CD1c-positive myeloid dendritic cell (primary cell): Measurements from ENCODE around the gene TMEM52B.
"Not testable (repeated sequence)": the region's sequence is repeated elsewhere in the genome, so short reads cannot be mapped to it uniquely, and the experiment has no call there.

Experiments used
- DNase-seq: peaks from one replicate; pipeline ENCODE4 v3.0.0-alpha.2; 2016; ENCODE audit errors: extremely low spot score

Gene TMEM52B

GRCh38 chr12:10171973-10172728, 6.7 kb upstream of the TMEM52B start, which contains the start of gene OLR1:
OLR1 (minus strand) TSS chr12:10172132; CDS start chr12:10172077, 55 bp downstream.
- peak; percentile 86 for DNase-seq

- DNase-seq = no peak
These were observed 3.7 kb upstream of the TMEM52B start for GRCh38 chr12:10174986-10175614.

- DNase-seq = no peak
These were observed 2.8 kb upstream of the TMEM52B start for GRCh38 chr12:10175846-10176636.

DNA sequence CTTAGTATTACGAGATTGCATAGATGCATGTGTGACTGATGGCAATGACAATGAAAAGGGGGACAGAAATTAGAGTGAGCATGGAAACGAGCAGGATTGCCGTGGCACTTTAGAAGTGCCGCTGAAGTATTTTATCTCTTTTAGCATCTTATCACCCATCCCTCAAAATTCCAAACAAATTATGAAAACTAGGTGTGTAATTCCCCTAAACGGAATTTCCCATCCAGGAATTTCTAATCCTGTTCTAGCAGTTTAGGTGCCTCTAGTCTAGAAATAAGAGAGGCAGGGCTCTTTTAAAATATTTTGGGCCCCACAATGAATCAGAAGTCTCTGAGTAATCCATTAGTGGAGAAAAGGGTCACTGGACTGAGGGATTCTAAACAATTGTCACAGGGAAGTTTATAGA, 947 bp downstream of the TMEM52B start:
- DNase-seq = no peak

GRCh38 chr12:10182354-10183049, 3.7 kb downstream of the TMEM52B start:
- peak; percentile 89 for DNase-seq

DNA sequence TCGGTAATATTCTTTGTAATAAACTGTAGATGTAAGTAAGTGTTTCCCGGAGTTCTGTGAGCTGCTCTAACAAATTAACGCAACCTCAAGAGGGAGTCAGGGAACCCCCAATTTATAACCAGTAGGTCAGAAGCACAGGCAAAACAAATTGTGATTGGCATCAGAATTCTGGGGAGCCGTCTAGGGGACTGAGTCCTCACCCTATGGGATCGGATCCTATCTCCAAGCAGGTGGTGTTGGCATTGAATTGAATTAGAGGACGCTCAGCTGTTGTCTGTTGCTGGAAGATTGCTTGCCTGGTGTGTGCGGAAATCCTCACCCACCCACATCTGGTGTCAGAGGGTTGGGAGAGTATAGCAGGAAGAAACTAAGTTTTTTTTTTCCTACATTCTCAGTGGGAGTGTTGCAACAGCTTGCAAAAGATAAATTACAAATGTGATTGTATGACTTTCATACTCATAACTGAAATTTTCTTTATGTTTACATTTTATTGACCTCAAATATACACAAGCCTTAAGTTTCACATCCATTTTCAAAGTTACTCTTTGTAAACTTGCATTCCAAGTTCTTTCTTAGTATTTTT, 5.5 kb downstream of the TMEM52B start:
- peak; percentile 94 for DNase-seq

GRCh38 chr12:10186299-10186698, 7.5 kb downstream of the TMEM52B start:
- peak; percentile 96 for DNase-seq

DNA sequence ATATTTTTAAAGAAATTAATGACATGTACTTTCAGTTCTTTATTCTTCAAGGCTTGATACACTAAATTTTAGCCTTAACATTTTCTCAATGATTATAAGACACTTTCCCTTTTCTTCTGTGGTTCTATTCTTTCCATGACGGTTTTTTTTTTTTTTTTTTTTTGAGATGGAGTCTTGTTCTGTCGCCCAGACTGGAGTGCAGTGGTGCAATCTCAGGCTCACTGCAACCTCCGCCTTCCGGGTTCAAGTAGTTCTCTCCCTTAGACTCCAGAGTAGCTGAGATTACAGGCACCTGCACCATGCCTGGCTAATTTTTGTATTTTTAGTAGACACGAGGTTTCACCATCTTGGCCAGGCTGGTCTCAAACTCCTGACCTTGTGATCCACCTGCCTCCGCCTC, 8.1 kb downstream of the TMEM52B start:
- DNase-seq = peak; percentile 53

GRCh38 chr12:10189653-10190052, 10.8 kb downstream of the TMEM52B start:
- no peak for DNase-seq

GRCh38 chr12:10190558-10191388, 11.9 kb downstream of the TMEM52B start:
- DNase-seq = peak; percentile 82

DNA sequence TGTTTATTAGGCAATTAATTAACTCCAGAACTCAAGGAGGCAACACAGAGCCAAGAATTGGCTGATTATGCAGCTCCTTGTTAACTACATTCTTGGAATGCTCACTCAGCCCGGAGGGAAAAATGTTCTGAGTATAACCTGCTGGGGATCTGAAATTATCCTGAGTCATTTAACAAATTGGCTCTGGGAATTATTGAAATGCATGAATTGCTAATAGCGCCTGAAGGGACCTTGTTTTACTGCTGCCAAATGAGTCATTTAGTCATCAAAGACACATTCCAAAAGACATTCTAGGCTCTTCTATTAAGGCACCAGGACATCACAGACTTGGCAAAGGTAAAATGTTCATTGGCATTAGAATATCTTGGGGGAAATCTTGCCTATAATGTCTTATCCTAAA, 13.0 kb downstream of the TMEM52B start:
- DNase-seq = no peak

DNA sequence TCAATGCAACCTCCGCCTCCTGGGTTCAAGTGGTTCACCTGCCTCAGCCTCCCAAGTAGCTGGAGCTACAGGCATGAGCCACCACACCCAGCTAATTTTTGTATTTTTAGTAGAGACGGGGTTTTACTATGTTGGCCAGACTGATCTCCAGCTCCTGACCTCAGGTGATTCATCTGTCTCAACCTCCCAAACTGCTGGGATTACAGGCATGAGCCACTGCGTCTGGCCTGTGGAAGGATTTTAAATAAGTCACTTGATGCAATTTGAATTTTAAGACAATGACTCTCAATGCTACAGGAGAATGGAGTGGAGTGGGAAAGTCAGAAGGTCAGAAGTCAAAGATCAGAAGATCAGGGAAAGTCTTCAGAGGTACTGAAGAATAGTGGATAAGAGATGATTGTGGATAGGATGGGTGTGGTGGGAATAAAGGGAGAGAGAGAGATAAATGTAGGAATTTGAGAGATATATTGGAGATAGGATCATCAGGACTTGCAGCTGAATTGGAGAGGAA, 15.4 kb downstream of the TMEM52B start:
- no peak for DNase-seq

DNA sequence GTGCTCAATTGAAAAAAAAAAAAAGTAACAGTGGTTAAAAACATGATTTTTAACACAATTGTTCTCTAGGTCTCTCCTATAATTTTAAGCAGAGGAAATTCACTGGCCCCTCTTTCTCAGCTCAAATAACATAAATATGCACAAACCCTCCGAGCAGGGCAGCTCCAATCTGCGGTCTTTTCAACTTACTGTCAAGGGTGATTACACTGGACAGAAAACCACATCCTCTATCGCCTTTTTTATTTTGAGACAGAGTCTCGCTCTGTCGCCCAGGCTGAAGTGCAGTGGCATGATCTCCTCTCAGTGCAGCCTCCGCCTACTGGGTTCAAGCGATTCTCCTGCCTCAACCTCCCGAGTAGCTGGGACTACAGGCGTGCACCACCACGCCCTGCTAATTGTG, 17.4 kb downstream of the TMEM52B start:
- no peak for DNase-seq

DNA sequence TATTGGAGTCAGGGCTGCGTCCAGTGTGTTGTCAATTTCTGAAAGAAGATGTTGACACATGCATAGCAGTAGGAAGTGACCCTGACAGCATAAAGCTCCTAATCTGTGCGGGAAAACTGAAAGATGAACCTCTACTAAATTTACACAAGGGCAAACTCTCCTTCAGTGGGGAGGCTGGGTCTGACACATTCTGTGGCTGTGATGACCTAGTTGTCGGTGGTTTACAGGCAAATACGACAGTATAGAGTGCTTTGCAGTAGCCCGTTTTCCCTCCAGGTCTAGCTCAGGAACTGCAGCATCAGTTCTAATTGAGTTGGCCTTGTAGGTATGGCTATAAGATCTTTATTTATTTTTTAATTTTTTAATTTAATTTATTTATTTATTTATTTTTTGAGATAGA, 19.0 kb downstream of the TMEM52B start:
- no peak for DNase-seq

DNA sequence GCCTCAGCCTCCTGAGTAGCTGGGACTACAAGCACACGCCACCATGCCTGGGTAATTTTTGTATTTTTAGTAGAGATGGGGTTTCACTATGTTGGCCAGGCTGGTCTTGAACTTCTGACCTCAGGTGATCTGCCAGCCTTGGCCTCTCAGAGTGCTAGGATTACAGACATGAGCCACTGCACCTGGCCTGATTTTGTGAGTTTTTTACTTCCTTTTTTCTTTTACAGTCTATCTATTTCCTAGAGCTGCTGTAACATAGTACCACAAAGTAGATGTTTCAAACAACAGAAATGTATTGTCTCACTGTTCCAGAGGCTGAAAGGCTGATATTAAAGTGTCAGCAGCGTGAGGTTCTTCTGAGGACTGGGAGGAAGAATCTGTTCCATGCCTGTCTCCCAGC, 25.7 kb downstream of the TMEM52B start:
- not testable (repeated sequence) for DNase-seq

GRCh38 chr12:10205220-10205807, 26.5 kb downstream of the TMEM52B start:
- DNase-seq = no peak

DNA sequence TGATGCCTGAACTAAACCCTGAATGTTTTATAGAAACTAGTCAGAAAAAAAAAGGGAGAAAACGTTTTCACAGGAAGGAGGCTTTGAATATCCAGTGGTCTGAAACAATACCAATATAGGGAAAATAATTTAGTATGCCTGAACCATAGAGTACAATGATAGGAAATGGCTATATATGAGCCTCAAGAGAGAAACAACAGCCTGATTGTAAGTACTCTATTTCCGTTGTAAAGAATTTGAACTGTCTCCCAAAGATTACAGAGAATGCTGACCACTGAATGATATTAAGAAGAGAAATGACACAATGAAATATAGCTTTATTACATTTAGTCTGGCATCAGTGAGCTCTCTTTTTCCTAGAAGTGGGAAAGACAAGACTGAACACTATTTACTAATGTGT, 28.3 kb downstream of the TMEM52B start:
- DNase-seq = no peak

DNA sequence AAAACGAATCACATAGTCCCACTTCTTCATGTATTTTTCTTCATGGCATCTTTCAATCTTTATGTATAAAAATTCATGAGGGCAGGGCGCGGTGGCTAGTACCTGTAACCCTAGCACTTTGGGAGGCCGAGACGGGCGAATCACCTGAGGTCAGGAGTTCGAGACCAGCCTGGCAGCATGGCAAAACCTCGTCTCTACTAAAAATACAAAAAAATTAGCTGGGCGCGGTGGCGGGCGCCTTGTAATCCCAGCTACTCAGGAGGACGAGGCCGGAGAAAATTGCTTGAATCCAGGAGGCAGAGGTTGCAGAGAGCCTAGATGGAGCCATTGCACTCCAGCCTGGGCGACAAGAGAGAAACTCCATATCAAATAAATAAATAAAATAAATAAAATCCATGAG, 31.4 kb downstream of the TMEM52B start:
- no peak for DNase-seq

DNA sequence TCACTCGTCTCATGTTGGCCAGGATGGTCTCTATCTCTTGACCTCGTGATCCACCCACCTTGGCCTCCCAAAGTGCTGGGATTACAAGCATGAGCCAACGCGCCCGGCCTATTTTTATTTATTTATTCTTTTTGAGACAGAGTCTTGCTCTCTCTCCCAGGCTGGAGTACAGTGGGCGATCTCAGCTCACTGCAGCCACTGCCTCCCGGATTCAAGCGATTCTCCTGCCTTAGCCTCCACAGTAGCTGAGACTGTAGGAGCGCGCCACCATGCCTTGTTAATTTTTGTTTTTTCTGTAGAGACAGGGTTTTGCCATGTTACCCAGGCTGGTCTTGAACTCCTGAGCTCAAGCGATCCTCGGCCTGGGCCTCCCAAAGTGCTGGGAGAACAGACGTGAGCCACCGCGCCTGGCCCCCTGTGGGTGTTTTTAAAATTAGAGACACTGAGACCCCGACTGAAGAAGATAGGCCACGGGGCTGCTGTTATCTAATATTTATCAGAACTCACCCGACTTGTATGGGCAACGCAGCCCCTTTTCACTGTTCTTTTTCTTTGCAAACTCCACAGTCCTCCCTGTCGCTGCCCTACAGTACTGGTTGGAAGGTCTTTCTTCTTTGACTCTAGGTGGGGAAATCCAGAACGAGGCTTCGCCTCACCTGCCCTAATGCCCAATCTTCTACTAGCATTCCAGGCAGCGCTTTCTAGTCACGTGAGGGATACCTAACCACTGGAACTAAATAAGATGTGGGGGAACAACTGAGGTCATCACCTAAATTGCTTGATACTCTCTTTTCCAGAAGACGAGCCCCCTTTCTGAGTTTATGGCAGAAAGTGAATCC, 32.5 kb downstream of the TMEM52B start:
- no peak for DNase-seq
